HS-27A (cell line): ENCODE results near the gene ESPN.
"Not testable (repeated sequence)": the region's sequence is repeated elsewhere in the genome, so short reads cannot be mapped to it uniquely, and the experiment has no call there.

Source experiments
- DNase-seq: peaks from one replicate; pipeline ENCODE4 v3.0.0-alpha.2; 2012; ENCODE audit warnings: low read depth, missing footprints

ESPN gene

GRCh38 chr1:6447818-6448748 lies 23.5 kb downstream of the ESPN start:
- no peak for DNase-seq

DNA sequence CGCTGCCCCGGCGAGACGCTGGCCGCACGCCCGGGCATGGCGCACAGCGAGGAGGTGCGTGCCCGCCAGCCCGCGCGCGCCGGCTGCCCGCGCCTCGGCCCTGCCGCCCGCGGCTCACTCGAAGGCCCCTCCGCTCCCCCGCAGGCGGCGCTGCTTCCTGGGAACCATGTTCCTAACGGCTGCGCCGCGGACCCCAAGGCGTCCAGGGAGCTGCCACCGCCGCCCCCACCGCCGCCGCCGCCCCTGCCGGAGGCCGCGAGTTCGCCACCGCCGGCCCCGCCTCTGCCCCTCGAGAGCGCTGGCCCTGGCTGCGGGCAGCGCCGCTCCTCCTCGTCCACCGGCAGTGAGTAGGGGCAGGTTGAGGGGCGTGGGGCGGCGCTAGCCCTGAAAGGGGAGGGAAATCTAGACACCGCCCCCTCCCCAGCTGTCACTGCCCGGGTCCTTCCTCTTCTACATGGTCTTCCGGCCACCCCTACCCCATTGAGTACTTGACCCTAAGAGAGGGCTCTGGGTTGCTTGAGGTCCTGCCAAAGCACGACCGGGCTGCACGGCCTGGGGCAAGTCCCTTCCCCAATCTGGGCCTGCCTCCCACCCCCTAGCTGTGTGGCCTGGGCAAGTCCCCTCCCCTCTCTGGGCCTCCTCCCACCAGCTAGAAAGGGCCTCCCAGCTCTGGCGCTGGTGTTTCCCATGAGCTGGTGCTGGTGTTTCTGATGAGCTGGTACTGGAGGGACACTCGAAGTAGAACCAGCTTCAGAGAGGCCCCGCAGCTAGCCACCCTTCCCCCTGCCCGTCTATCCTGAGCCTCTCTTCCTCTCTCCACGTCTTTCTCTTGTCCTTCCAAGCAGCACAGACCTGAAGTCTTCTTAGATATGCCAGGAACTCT lies 24.4 kb downstream of the ESPN start:
- DNase-seq = no peak

DNA sequence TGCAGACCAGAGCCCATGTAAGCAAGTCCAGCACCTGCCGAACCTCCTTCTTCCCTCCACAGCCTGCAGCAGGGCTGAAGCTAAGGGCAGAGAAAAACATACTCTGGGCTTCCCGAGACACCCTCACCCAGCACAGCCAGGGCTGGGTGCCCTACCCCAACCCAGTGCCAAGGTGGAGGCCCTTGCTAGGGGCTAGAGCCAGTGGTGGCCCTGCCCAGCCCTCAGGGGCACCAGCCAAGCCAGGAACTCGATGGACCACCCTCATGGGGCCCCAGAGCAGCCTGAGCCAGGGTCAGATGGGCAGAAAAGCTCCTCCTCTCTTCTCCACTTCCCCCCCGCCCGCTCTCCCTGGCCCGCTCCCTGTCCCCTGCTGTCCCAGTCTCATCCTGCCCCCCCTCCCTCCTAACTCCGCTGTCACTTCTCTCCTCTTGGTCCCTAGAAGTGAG lies 25.5 kb downstream of the ESPN start:
- DNase-seq = no peak

DNA sequence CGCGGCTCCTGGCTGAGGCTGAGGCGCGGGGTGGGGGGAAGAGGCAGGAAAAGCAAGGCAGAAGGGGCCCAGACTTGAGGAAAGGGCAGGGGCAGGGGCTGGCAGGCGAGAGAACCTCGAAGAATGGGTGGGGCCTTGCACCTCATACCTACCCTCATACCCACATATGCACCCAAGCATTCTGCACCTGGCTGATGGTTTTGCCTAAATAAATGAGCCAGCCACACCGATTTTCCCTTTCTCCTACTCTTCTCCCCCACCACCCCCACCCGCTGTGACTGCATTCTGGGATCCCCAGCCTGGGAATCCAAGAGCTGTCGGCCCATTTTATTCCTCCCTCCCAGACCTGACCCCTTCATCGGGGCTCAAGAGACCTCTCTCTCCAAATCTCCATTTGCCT lies 25.9 kb downstream of the ESPN start:
- not testable (repeated sequence) for DNase-seq

DNA sequence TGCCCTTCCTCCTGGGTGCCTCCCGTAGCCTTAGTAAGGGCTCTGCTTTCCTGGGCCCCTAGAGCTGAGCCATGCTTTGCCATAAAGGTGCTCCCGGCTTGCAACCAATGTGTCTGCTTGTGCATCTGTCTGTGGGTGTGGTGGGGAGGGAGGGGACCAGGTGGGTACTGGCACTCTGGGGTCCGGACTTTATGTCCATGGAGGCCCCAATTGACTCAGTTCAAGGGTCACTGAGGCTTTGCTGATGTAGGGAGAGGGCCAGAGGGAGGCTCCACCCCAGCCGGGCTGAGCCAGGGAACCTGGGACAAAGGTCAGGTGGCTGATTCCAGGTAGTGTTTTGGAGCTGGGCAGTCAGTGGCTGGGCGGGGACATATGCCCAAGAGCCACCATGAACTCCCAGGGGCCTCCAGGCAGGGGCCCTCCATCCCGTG lies 26.4 kb downstream of the ESPN start:
- no peak for DNase-seq

DNA sequence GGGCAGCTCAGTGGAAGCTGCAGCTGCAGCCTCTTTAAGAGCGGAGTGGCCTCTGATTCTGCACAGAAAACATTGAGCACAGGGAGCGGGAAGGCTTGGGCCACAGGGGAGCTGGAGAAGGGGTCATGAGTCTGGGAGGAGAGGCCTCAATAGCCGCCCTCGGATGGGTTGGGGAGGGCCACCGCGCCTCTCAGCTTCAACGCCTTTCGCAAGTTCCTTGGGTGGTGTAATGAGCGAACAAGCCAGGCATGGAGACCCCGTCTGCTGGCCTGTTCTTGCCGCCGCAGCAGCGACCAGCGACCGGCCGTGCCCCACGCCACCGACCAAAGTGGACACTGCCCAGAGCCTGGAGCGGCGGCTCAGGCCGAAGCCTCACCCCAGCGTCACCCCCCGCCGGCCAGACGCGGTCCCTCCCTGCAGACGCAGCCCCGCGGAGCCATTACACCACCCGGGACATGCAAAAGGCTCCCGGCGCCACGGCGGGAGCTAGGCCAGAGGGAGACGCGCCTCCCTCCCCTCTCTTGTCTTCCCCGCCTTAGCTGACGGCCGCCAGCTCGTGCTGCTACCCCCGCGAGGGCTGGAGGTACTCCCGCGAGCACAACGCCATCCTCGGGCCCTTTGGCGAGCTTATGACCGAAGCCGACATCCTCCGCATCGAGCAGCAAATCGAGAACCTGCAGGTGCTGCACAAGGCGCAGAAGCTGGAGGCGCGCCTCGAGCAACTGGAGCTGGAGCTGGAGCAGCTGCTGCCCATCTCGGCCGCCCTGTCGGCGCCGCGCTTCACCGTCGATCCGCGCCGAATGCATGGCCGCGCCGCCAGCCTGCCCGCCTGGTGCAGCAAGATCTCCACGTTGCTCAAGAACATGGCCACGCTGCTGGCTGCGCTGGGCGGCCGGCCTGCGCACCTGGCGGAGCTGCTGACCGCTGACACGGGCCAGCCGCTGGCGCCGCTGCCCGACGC lies 29.6 kb downstream of the ESPN start:
- DNase-seq = not testable (repeated sequence)

DNA sequence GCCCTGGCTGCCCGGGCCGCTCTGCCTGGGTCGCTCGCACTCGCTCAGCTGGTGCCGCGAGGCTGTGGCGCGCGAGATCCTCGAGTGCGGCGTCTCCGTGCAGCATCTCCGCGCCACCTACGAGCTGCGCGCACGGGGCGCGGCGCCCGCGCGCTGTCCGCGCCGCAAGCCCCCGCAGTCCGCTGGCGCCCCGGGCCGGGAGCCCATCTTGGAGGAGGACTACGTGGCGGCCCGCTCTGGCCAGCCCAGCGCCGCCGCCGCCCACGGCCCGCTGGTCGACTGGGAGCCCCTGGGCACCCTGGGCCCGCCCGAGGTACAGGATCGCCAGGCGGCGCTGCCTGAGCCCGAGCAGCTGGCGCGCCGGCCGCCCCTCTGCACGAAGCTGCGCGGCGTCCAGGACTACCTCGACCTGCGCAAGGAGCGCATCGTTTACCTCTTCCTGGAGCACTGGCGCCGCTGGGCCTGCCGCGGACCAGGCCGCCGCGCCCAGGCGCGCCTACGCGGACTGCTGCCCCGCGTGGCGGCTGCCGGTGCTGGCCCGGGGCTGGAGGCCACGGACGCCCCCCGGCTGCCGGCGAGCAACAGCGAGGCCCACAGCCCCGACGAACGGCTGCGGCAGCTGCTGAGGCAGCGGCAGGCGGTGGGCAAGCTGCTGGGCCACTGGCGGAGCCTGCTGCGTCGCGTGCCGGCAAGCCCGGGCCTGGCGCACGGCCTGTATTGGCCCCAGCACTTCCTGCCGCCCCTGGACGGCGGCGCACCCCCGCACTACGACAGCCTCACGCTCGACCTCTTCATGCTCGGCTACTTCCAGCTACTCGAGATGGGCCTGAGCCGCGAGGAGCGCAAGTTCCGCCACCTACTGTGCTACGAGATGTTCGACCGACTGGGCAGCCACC lies 30.5 kb downstream of the ESPN start:
- no peak for DNase-seq

- DNase-seq = not testable (repeated sequence)
Measured at GRCh38 chr1:6455752-6456520, 31.4 kb downstream of the ESPN start.

DNA sequence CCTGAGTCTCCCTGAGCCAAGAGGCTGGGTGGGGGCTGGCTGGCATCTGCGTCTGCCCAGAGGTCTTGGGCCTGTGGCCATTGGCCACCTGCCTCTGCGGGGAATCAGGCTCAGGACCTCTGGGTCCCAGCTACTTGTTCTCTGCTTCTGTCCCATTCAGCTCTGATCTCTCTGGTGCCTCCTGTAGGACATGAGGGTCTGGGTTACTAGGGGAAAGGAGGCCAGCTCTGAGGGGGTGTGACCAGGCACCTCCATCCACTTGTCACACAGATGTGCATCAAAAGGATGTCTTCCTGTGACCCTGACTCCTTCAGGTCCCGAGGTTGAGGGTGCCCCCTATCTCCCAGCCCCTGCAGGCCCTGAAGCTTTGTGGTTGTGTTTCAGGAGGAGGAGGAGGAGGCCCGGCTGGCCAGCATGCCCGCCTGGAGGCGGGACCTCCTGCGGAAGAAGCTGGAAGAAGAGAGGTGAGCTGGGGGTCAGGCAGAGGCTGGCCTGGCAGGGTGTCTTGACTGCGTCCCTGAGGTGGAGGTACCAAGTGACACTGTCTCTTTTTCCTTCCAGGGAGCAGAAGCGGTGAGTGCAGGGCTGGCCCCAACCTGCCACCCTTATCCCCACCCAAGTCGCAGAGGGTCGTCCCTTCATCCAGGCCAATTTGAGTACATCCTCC lies 32.4 kb downstream of the ESPN start:
- no peak for DNase-seq

DNA sequence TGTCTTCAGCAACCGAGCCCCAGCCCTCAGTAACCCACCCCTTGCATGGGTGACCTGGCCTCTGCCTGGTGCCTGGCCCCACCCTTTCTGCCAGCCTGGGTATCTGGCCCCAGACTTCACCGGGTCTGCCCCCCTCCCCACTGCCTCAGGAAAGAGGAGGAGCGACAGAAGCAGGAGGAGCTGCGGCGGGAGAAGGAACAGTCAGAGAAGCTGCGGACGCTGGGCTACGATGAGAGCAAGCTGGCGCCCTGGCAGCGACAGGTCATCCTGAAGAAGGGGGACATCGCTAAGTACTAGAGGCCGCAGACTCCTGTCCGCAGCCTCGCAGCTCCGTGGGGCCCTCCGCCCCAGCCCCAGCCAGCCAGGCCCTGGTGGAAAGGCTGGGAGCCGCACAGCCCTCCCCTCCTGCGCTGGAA lies 35.3 kb downstream of the ESPN start:
- DNase-seq = no peak

DNA sequence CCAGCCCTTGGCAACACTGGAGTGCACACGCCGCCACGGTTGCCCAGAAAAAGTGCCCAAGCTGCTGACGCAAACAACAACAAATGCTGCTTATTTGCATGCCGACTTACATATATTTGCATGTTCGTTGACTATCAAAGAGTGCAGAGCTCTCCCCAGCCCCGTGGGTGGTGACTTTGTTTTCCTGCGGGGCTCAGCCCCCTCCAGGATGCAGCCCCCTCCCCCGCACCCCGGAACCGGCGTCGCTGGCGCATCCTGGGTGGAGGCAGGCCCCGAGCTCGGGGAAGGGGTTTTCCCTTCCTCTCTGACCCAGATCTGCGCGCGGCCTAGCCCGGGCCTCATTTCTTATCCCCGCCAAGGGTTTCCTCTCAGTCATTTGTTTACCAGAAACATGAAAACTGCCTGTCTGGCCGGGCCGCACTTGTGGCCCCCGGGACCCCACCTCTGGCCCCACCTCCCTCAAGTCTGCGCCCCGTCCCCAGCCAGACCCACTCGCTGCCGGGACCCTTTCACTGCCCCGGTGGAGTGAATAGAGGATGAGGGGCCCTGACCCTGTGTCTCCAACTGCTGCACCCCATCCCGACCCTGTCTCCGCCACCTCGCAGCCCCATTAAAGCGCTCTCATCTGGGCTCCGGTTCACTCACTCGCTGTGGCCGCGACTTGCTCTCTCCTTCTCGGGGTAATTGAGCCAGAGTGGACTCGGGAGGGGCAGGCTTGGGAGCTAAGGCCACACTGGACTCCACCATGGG lies 35.9 kb downstream of the ESPN start:
- no peak for DNase-seq

GRCh38 chr1:6461051-6461530 lies 36.5 kb downstream of the ESPN start:
- no peak for DNase-seq

- DNase-seq = no peak
Measured at GRCh38 chr1:6461538-6462411, 37.2 kb downstream of the ESPN start.

DNA sequence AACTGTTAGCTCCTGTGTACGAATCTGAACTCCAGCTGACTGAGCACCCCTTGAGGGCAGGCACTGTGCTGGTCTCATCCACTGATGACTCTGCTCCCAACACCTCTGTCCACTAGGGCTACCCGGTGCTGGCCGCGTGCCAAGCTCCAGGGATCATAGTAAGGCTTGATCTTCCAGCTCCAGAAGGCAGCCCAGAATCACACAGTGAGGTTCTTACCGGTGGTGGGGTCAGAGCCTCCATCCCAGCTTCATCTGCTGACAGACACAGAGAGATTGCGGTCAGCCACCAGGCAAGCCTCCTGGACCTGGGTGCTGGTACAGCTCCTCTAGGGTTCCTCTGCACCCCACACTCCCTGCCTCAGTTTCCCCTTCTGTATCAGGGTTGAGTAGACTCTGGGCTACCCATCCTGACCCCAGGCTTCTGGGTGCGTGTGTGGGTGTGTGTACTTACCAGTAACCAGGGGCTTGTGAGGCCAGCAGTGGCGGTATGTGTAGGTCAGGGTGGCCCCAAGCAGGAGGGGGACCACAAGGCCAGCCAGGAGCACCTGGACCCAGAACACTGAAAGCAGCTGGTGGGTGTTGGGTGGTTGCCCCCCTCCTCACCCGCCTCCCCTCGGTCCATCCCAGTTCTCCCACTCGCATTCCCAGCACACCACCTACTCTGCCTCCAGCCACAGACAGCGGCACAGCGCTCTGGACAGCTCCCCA lies 38.0 kb downstream of the ESPN start:
- no peak for DNase-seq

- DNase-seq = no peak
Measured at GRCh38 chr1:6463120-6463412, 38.5 kb downstream of the ESPN start.

DNA sequence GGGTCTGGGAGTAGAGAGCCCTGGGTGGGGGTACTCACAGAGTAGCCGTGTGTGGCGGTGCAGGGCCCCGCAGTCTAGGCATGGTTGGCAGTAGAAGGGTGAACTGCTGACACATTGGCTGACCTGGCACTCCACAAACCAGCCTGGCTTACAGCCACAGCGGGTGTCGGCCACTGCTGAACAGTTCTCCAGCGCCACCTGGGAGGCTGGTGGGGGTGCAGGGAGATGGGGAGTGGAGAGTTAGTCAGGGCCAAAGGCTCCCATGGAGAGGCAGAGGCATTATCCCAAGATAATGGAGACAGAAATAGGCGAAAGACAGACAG lies 39.9 kb downstream of the ESPN start:
- DNase-seq = no peak

GRCh38 chr1:6464915-6465314 lies 40.3 kb downstream of the ESPN start:
- no peak for DNase-seq
